ENCODE measurements around the gene PSTPIP1. TPM values are rescaled to one million over a fixed set of nuclear protein-coding genes. Genes with fewer than 3 reads are reported as not detected.

The PSTPIP1 gene
- total and polyA plus RNA-seq, 2 donors (not counting 1 experiment from before 2014, with no cell fraction given) = 0.56 to 1.5 TPM

DNA sequence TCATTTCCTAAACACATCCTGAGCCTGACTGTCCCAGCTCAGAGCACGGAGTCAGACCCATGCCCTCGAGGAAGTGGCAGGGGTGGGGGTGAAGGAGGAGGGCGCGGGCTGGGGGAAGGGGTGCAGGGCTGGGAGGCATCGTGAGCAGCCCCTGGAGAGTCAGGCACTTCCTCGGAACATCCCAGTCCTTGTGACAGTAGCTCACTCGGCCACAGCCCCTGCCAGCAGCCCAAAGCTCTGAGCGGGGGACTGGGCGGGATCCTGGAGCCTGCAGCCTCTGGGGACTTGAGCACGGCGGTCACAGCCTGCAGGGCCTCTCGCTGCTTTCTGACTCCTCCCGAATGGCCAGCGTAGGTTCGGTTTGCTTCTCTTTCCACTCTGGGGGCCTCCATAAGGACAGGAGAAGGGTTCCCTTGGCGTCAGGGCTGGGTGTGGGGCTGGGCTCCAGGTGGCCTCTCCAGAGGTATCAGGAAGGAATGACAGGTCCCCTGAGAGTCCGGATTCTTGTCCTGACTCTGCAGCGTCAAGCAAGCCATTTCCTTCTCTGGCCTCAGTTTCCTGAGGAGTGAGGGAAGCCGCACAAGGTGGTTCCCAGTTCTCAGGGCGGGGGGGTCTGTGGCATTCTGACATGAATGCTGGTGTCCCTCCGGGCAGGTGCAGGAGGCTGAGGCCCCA is 20.9 kb downstream of the PSTPIP1 start:
- H3K79me2 ChIP-seq (ENCODE audit: control insufficient read depth, insufficient read depth, low read length) = no peaks in the 10 kb centered on the region
- no peak overlapping the region for H2AFZ ChIP-seq (ENCODE audit: low read length)
- H3K36me3 ChIP-seq (ENCODE audit: control insufficient read depth, insufficient read depth, low read length) = no peaks in the 10 kb centered on the region
- no peaks in the 10 kb centered on the region for H3K4me1 ChIP-seq (ENCODE audit: control insufficient read depth, extremely low read depth, insufficient read depth, low read length)
- TF ChIP-seq EZH2 (IDR thresholded peaks at IDR 0.05; ENCODE audit: low read length, missing control alignments) = no peak
- TF ChIP-seq, protein P1, sequence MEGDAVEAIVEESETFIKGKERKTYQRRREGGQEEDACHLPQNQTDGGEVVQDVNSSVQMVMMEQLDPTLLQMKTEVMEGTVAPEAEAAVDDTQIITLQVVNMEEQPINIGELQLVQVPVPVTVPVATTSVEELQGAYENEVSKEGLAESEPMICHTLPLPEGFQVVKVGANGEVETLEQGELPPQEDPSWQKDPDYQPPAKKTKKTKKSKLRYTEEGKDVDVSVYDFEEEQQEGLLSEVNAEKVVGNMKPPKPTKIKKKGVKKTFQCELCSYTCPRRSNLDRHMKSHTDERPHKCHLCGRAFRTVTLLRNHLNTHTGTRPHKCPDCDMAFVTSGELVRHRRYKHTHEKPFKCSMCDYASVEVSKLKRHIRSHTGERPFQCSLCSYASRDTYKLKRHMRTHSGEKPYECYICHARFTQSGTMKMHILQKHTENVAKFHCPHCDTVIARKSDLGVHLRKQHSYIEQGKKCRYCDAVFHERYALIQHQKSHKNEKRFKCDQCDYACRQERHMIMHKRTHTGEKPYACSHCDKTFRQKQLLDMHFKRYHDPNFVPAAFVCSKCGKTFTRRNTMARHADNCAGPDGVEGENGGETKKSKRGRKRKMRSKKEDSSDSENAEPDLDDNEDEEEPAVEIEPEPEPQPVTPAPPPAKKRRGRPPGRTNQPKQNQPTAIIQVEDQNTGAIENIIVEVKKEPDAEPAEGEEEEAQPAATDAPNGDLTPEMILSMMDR (conservative IDR thresholded peaks at IDR 0.05 in 1 of 2, IDR thresholded peaks at IDR 0.05 in 1 of 2; ENCODE audit: low read depth in 1 of 2, low read length in 2 of 2) = no peak
- no peak overlapping the region for H3K4me2 ChIP-seq (ENCODE audit: extremely low read depth, insufficient read depth, low read length)
- H3K9me3 ChIP-seq (ENCODE audit: control insufficient read depth, insufficient read depth, low read depth, low read length) = no peaks in the 10 kb centered on the region
- no peak overlapping the region for H3K9ac ChIP-seq (ENCODE audit: insufficient read depth, low read length)
- H3K27me3 ChIP-seq (ENCODE audit: control insufficient read depth, insufficient read depth, low read length) = peaks cover 2% of the 10 kb centered on the region
- H4K20me1 ChIP-seq (ENCODE audit: control insufficient read depth, extremely low read depth, insufficient read depth, low read length) = no peaks in the 10 kb centered on the region
- DNase-seq (ENCODE audit: low read depth in 2 of 2) = no peak
- no peak overlapping the region for H3K4me3 ChIP-seq (replicated peaks in 1 of 4; ENCODE audit: control extremely low read depth in 1 of 4, insufficient read depth in 1 of 4, low read depth in 3 of 4, low read length in 4 of 4)
- no peak overlapping the region for H3K27ac ChIP-seq (ENCODE audit: insufficient read depth, low read length)

DNA sequence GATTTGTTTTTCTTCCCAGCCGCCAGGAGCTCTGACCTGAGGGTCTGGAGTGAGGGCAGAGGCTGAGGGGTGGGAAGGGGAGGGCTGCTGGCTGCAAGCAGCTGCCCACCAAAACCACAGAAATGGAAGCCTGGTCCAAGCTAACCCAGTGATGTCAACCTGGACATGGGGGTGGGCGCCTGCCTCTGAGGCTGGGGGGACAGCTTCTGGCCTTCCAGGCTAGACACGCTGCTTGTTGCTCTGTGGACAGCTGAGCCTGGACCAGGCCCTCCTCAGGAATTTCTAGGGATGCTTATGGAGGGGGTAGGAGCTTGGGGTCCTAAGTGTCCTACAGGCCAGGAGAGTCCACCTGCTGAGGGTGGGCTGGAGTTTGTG is 21.4 kb downstream of the PSTPIP1 start:
- Histone ChIP-seq H4K20me1 (ENCODE audit: control insufficient read depth, extremely low read depth, insufficient read depth, low read length) (no peaks in the 10 kb centered on the region), H3K27ac (ENCODE audit: insufficient read depth, low read length) (no peak overlapping the region), H3K4me2 (ENCODE audit: extremely low read depth, insufficient read depth, low read length) (no peak overlapping the region), H3K79me2 (ENCODE audit: control insufficient read depth, insufficient read depth, low read length) (no peaks in the 10 kb centered on the region), H3K4me3 (replicated peaks in 1 of 4; ENCODE audit: control extremely low read depth in 1 of 4, insufficient read depth in 1 of 4, low read depth in 3 of 4, low read length in 4 of 4) (no peak overlapping the region), H3K9ac (ENCODE audit: insufficient read depth, low read length) (no peak overlapping the region), H2AFZ (ENCODE audit: low read length) (no peak overlapping the region), H3K27me3 (ENCODE audit: control insufficient read depth, insufficient read depth, low read length) (peaks cover 2% of the 10 kb centered on the region), H3K36me3 (ENCODE audit: control insufficient read depth, insufficient read depth, low read length) (no peaks in the 10 kb centered on the region), H3K9me3 (ENCODE audit: control insufficient read depth, insufficient read depth, low read depth, low read length) (no peaks in the 10 kb centered on the region), H3K4me1 (ENCODE audit: control insufficient read depth, extremely low read depth, insufficient read depth, low read length) (no peaks in the 10 kb centered on the region)
- no peak for TF ChIP-seq EZH2 (IDR thresholded peaks at IDR 0.05; ENCODE audit: low read length, missing control alignments)
- TF ChIP-seq, protein P1 (conservative IDR thresholded peaks at IDR 0.05 in 1 of 2, IDR thresholded peaks at IDR 0.05 in 1 of 2; ENCODE audit: low read depth in 1 of 2, low read length in 2 of 2) = no peak
- DNase-seq (ENCODE audit: low read depth in 2 of 2) = no peak

DNA sequence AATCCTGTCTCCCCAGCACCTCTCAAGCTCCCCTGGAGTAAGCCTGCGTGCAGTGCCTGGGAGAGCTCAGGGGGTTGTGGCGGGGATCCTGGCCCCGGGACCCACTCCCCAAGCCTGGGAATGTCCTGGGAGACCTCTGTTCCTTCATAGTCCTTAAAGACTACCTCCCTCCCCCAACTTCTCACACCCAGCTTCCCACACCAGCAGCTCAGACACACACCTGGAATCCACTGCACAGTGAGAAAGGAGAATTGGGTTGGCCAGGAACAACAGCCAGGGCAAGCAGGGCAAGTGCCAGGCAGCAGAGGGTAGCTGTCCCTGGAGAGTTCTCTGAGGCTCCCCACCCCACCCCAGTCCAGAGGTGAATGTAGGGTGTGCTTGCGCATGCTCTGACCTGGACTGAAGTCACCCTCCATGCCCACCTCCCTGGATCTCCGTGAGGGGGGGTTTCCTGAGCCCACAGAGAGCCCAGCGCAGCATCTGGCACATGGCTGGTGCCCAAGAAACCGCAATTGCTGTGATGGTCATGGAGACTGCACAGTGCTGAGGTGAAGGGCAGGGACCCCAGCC is 22.2 kb downstream of the PSTPIP1 start:
- H3K9ac ChIP-seq (ENCODE audit: insufficient read depth, low read length) = no peak overlapping the region
- no peak overlapping the region for H3K4me2 ChIP-seq (ENCODE audit: extremely low read depth, insufficient read depth, low read length)
- no peaks in the 10 kb centered on the region for H3K36me3 ChIP-seq (ENCODE audit: control insufficient read depth, insufficient read depth, low read length)
- TF ChIP-seq EZH2 (IDR thresholded peaks at IDR 0.05; ENCODE audit: low read length, missing control alignments) = no peak
- TF ChIP-seq, protein P1 (conservative IDR thresholded peaks at IDR 0.05 in 1 of 2, IDR thresholded peaks at IDR 0.05 in 1 of 2; ENCODE audit: low read depth in 1 of 2, low read length in 2 of 2) = no peak
- H4K20me1 ChIP-seq (ENCODE audit: control insufficient read depth, extremely low read depth, insufficient read depth, low read length) = no peaks in the 10 kb centered on the region
- no peak overlapping the region for H3K4me3 ChIP-seq (replicated peaks in 1 of 4; ENCODE audit: control extremely low read depth in 1 of 4, insufficient read depth in 1 of 4, low read depth in 3 of 4, low read length in 4 of 4)
- H3K9me3 ChIP-seq (ENCODE audit: control insufficient read depth, insufficient read depth, low read depth, low read length) = no peaks in the 10 kb centered on the region
- H3K79me2 ChIP-seq (ENCODE audit: control insufficient read depth, insufficient read depth, low read length) = no peaks in the 10 kb centered on the region
- H3K4me1 ChIP-seq (ENCODE audit: control insufficient read depth, extremely low read depth, insufficient read depth, low read length) = peaks cover 6% of the 10 kb centered on the region
- H2AFZ ChIP-seq (ENCODE audit: low read length) = no peak overlapping the region
- no peak overlapping the region for H3K27ac ChIP-seq (ENCODE audit: insufficient read depth, low read length)
- DNase-seq (ENCODE audit: low read depth in 2 of 2) = no peak
- H3K27me3 ChIP-seq (ENCODE audit: control insufficient read depth, insufficient read depth, low read length) = peaks cover 2% of the 10 kb centered on the region
